Smooth muscle cell (in vitro differentiated cells): Measurements from ENCODE around the gene MRPL49. TPM values are rescaled to one million over a fixed set of nuclear protein-coding genes. Genes with fewer than 3 reads are reported as not detected.

Source experiments
- DNase-seq: peaks from one replicate; lab custom pipeline; 2025; ENCODE audit not compliant: unreplicated experiment; lab: John Stamatoyannopoulos, UW
- H2AFZ ChIP-seq: fragments of 200-600 bp; sonication (generic); 2 replicates; pipeline ENCODE4 v1.6.0; 2016; ENCODE audit warnings: antibody characterized with exemption, low read depth, mild to moderate bottlenecking
- H3F3A ChIP-seq: fragments of 200-600 bp; sonication (generic); 2 replicates; pipeline ENCODE4 v1.6.0; 2017; ENCODE audit warnings: antibody characterized with exemption, low read depth
- H3K27ac ChIP-seq: fragments of 200-600 bp; sonication (generic); 2 replicates; pipeline ENCODE4 v1.5.1; 2016; ENCODE audit warnings: low read depth, mild to moderate bottlenecking
- H3K27me3 ChIP-seq: fragments of 200-600 bp; sonication (generic); 2 replicates; pipeline ENCODE4 v1.6.1; 2016; ENCODE audit warnings: low read depth, mild to moderate bottlenecking
- H3K36me3 ChIP-seq: fragments of 200-600 bp; sonication (generic); 2 replicates; pipeline ENCODE4 v1.5.1; 2016; ENCODE audit warnings: low read depth
- H3K4me1 ChIP-seq: fragments of 200-600 bp; sonication (generic); 2 replicates; pipeline ENCODE4 v1.5.1; 2016; ENCODE audit warnings: low read depth
- H3K4me2 ChIP-seq: fragments of 200-600 bp; sonication (generic); 2 replicates; pipeline ENCODE4 v1.6.0; 2016; ENCODE audit warnings: mild to moderate bottlenecking
- H3K4me3 ChIP-seq: fragments of 200-600 bp; sonication (generic); 2 replicates; pipeline ENCODE4 v1.5.1; 2016; ENCODE audit warnings: mild to moderate bottlenecking
- H3K79me2 ChIP-seq: fragments of 200-600 bp; sonication (generic); 2 replicates; pipeline ENCODE4 v1.6.0; 2016; ENCODE audit warnings: low read depth, mild to moderate bottlenecking
- H3K9ac ChIP-seq: fragments of 200-600 bp; sonication (generic); 2 replicates; pipeline ENCODE4 v1.6.0; 2016; ENCODE audit warnings: low read depth
- H3K9me3 ChIP-seq: fragments of 200-600 bp; sonication (generic); replicated peaks from 2 replicates; pipeline ENCODE4 v1.5.1; 2016; ENCODE audit warnings: low read depth
- H4K20me1 ChIP-seq: fragments of 200-600 bp; sonication (generic); 2 replicates; pipeline ENCODE4 v1.6.0; 2016; ENCODE audit warnings: low read depth
- CTCF ChIP-seq: fragments of 200-600 bp; sonication (generic); IDR thresholded peaks from 2 replicates; pipeline ENCODE4 v1.5.1; 2017; ENCODE audit warnings: borderline replicate concordance, mild to moderate bottlenecking, antibody characterized with exemption; ENCODE audit not compliant: insufficient read depth, poor library complexity, severe bottlenecking
- WGBS: methylation state at CpG from one replicate; pipeline ENCODE4 v1.1.7; 2016; ENCODE audit warnings: low lambda C conversion rate; 5-methylcytosine and 5-hydroxymethylcytosine counted together
- polyA plus RNA-seq: library from polyadenylated mRNA; unstranded; fragments of >200 nt; fragmentation: Nextera tagmentation; extraction: Ambion mirVana; gene quantifications from 2 replicates; pipeline ENCODE4 v1.2.1, GENCODE V29; 2016
- total RNA-seq: library from RNA; depleted of rRNA; stranded (reverse); fragments of >200 nt; gene quantifications from 2 replicates; pipeline ENCODE4 v1.2.3, GENCODE V29; 2014

Gene MRPL49
- total RNA-seq (28.2 and 43.0 TPM in 2 replicates), polyA plus RNA-seq (53.2 and 55.4 TPM in 2 replicates)

- H3K27me3 ChIP-seq = no peaks in the 10 kb centered on the region
- peaks cover 30% of the 10 kb centered on the region for H3F3A ChIP-seq
- peaks cover 46% of the 10 kb centered on the region for H3K79me2 ChIP-seq
- H3K4me2 ChIP-seq = peak within 1 kb of the TSS; percentile 94
- TF ChIP-seq CTCF = no peak
- no peaks in the 10 kb centered on the region for H4K20me1 ChIP-seq
- peak; percentile 78 for DNase-seq
- WGBS = 1% methylated on average over 61 of the region's 64 CpGs
- peak within 1 kb of the TSS; percentile 66 for H3K4me3 ChIP-seq
- peaks cover 11% of the 10 kb centered on the region for H3K4me1 ChIP-seq
- peak within 1 kb of the TSS; percentile 89 for H3K27ac ChIP-seq
- H3K9ac ChIP-seq = peak within 1 kb of the TSS; percentile 96
- peak within 1 kb of the TSS; percentile 26 for H2AFZ ChIP-seq
- no peaks in the 10 kb centered on the region for H3K36me3 ChIP-seq
- H3K9me3 ChIP-seq = no peaks in the 10 kb centered on the region
Measured at GRCh38 chr11:65121865-65122696, at the start of gene MRPL49, which contains the start of gene FAU. TSS of gene MRPL49 (plus strand) at chr11:65122321. CDS start at chr11:65122347, 26 bp downstream. TSS of gene FAU (minus strand) at chr11:65122134. CDS start at chr11:65121813, 321 bp downstream.

GRCh38 chr11:65072631-65072966, 49.5 kb upstream of the MRPL49 start:
- 74% methylated on average over 1 of the region's 1 CpG for WGBS
- no peak overlapping the region for H2AFZ ChIP-seq
- H4K20me1 ChIP-seq = no peaks in the 10 kb centered on the region
- H3K9ac ChIP-seq = no peak overlapping the region
- H3K79me2 ChIP-seq = no peaks in the 10 kb centered on the region
- no peak for DNase-seq
- H3K9me3 ChIP-seq = no peaks in the 10 kb centered on the region
- TF ChIP-seq CTCF = no peak
- H3F3A ChIP-seq = no peaks in the 10 kb centered on the region
- no peaks in the 10 kb centered on the region for H3K27me3 ChIP-seq
- H3K4me3 ChIP-seq = no peak overlapping the region
- H3K36me3 ChIP-seq = no peaks in the 10 kb centered on the region
- H3K4me1 ChIP-seq = no peaks in the 10 kb centered on the region
- H3K4me2 ChIP-seq = no peak overlapping the region
- no peak overlapping the region for H3K27ac ChIP-seq

GRCh38 chr11:65077451-65077850, 44.7 kb upstream of the MRPL49 start:
- Histone ChIP-seq H3K27me3 (no peaks in the 10 kb centered on the region), H3K9ac (no peak overlapping the region), H3K4me1 (peaks cover under 1% of the 10 kb centered on the region), H3K79me2 (peaks cover 8% of the 10 kb centered on the region), H2AFZ (no peak overlapping the region), H3K9me3 (no peaks in the 10 kb centered on the region), H3K4me3 (no peak overlapping the region), H3K27ac (no peak overlapping the region), H3K36me3 (no peaks in the 10 kb centered on the region), H3F3A (no peaks in the 10 kb centered on the region), H3K4me2 (no peak overlapping the region), H4K20me1 (no peaks in the 10 kb centered on the region)
- TF ChIP-seq CTCF = no peak
- DNase-seq = no peak
- WGBS = 79% methylated on average over 4 of the region's 4 CpGs
